ENCODE measurements around the gene PYCR2.

PYCR2 gene

DNA sequence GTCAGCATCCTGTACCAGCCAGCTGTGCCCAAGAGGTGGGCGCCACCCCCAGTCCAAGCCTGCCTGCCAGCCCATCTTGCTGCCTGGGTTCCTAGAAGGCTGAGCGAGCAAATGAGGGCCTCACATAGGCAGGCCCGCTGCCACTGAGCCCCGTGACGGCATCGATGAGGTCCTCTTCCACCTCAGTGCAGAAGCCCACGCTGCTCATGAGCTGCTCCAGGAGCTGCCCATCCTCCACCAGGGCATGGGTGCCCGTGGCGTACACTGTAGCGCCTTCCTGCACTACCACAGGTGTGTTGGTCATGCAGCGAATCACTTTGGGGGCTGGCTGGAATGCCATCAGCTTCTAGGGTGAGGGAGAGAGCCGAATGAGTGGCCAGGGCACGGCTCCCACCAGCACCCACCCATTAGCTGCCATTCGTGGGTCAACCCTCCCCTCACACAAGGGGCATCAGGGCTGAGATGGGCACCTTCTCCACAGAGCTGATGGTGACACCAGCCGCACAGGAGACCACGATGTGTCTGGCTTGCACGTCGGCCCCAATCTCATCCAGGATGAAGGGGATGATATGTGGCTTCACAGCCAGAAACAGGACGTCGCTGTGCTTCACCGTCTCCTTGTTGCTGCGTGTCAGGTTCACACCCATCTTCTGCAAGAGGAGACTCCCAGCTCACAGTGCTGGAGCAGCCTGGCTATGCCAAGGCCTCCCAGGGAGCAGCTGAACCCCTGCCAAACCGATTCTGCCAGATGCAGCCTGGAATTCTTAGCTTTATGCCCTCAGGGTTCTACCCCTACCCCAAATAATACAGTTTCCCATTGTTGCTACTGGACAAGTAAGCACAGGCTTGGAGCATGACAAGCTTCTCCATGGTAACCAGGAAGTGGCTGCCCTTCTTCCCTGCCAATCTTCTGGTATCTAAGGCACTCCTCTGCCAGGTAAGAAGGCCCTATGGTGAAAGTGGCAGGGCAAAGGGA lies 2.0 kb downstream of the PYCR2 start:
- no peak for DNase-seq
- Mint-ChIP-seq H3K27ac (peak overlapping the region; percentile 97), H3K9me3 (no peaks in the 10 kb centered on the region), H3K4me3 (peak overlapping the region; percentile 96 to 97), H3K4me1 (ENCODE audit: low read depth in 2 of 2) (peaks cover 11 to 21% of the 10 kb centered on the region in 2 donors), H3K36me3 (ENCODE audit: insufficient read depth) (peaks cover 40% of the 10 kb centered on the region), H3K27me3 (no peaks in the 10 kb centered on the region)
- ATAC-seq (replicated peaks): no peak

DNA sequence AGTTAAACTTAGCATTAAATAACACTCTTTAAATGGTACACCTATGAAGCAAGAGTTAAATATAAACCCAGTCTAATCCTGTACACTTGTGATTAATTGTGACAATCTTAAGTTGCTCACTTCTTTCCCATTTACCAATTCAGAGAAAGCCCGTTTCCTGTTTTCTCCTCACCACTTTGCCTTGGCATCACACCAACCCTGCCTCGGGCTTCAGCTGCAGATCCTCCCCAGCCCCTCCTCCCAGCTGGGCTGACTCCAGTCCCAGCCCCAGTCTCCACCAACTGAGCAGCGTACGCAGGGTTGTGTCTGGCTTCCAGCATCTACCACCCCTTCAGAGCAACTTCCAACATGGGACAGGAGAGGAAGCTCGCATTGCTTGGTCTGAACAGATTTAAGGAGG lies 4.1 kb downstream of the PYCR2 start:
- Mint-ChIP-seq H3K27ac (peak overlapping the region; percentile 17 to 65), H3K36me3 (ENCODE audit: insufficient read depth) (peaks cover 43% of the 10 kb centered on the region), H3K9me3 (no peaks in the 10 kb centered on the region), H3K27me3 (no peaks in the 10 kb centered on the region), H3K4me3 (no peak overlapping the region), H3K4me1 (ENCODE audit: low read depth in 2 of 2) (peaks cover 16 to 21% of the 10 kb centered on the region in 2 donors)
- ATAC-seq (replicated peaks) (no peak), DNase-seq (no peak)

DNA sequence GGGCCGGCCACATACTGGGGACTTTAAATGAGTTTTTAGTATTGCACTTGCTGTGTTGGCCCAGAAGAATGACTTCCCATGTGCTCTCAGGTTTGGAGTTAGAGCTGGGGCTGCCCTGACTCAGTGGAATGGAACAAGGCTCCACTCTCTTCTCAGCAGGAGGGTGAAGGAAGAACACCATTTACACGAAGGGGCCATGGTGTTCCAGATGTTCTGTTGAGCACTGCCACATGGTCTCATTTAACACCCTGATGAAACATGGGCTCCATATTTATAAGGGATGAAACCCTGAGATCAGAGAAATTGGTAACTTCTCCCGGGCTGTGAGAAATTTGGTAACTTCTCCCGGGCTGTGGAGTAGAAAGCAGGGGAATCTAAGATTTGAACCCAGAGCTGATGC lies 5.8 kb downstream of the PYCR2 start:
- no peaks in the 10 kb centered on the region for H3K9me3 Mint-ChIP-seq
- peaks cover 32% of the 10 kb centered on the region for H3K36me3 Mint-ChIP-seq (ENCODE audit: insufficient read depth)
- H3K4me3 Mint-ChIP-seq: no peak overlapping the region
- H3K27ac Mint-ChIP-seq: no peak overlapping the region
- peaks cover 14 to 17% of the 10 kb centered on the region in 2 donors for H3K4me1 Mint-ChIP-seq (ENCODE audit: low read depth in 2 of 2)
- no peaks in the 10 kb centered on the region for H3K27me3 Mint-ChIP-seq
- DNase-seq (no peak), ATAC-seq (replicated peaks) (no peak)

DNA sequence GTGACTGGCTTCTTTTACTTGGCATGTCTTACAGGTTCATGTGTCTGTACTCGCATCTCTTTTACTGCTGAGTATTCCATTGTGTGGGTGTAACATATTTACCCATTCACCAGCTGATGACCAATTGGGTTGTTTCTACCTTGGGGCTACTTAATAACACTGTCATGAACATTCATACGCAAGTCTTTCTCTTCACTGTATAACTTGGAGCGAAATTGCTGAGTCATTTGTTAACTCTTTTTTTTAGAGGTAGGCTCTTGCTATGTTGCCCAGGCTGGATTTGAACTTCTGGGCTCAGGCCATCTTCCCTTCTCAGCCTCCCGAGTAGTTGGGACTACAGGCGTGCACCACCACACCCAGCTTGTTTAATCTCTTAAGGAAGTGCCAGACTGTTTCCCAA lies 6.5 kb downstream of the PYCR2 start:
- Mint-ChIP-seq H3K9me3 (no peaks in the 10 kb centered on the region), H3K36me3 (ENCODE audit: insufficient read depth) (peaks cover 32% of the 10 kb centered on the region), H3K27me3 (no peaks in the 10 kb centered on the region), H3K27ac (peak overlapping the region in 1 of 2 donors; percentile 33), H3K4me1 (ENCODE audit: low read depth in 2 of 2) (peaks cover 9 to 12% of the 10 kb centered on the region in 2 donors), H3K4me3 (no peak overlapping the region)
- DNase-seq (no peak), ATAC-seq (replicated peaks) (no peak)

DNA sequence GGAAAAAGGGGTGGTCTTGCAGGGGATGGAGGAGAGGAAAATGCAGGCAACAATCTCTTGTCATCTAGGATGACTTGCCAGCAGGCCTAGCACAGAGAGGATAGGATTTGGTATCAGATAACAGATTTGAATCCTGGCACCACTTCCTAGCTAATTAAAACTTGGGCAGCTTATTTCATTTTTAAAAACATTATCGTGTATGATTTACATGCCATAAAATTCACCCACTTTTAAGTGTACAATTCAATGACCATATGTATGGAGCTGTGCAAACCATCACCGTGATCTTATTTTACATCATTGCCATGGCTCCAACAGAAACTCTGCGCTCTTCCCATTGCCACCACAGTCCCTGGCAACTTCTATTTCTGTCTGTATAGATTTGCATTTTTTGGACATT lies 6.9 kb downstream of the PYCR2 start:
- Mint-ChIP-seq H3K27ac (peak overlapping the region in 1 of 2 donors; percentile 33), H3K4me3 (no peak overlapping the region), H3K9me3 (no peaks in the 10 kb centered on the region), H3K27me3 (no peaks in the 10 kb centered on the region), H3K36me3 (ENCODE audit: insufficient read depth) (peaks cover 32% of the 10 kb centered on the region), H3K4me1 (ENCODE audit: low read depth in 2 of 2) (peaks cover 9% of the 10 kb centered on the region in 2 donors)
- no peak for DNase-seq
- no peak for ATAC-seq (replicated peaks)

DNA sequence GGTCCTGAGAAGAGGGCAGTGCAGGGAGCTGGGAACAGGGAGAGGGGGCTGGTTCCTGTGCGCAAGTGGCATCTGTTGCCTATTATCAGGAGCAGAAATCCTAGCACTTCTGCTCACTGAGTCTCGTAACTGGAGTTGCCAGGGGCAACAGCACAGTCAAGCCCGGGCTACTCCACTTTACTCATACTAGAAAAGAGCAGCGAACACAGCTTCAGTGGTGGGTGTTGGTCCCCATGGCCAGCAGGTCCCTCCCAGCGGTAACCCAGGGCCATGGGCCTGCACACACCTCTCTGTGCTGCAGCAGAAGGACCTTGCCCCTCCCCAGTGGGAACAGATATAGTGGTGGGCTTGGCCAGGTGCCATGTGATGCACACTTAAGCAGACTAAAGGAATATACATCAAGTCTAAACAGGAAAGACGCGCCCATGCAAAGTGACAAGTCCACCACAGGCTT lies 8.5 kb downstream of the PYCR2 start:
- Mint-ChIP-seq H3K27ac (no peak overlapping the region), H3K4me3 (no peak overlapping the region)

DNA sequence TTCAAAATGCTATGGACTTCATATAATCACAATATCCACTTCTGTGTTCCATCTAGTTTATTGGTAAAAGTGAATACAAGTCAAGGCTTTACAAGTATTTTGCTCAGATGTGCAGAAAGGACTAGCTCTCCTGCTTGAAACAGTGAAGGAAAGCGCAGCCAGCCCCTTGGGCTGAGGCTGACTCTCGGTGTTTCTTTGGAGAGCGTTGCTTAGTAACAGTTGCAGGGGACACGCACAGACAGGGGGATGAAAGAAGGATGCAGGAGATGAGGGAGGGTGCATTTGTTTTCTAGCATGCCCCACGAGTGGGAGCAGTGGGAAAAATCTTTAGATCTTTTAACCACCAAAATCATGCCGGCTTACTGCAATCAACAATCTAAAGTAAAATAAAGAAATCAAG lies 9.1 kb downstream of the PYCR2 start:
- Mint-ChIP-seq H3K27me3 (no peaks in the 10 kb centered on the region), H3K9me3 (no peaks in the 10 kb centered on the region), H3K36me3 (ENCODE audit: insufficient read depth) (peaks cover 27% of the 10 kb centered on the region), H3K27ac (peak overlapping the region in 1 of 2 donors; percentile 13), H3K4me1 (ENCODE audit: low read depth in 2 of 2) (peaks cover 11 to 17% of the 10 kb centered on the region in 2 donors), H3K4me3 (no peak overlapping the region)
- ATAC-seq (replicated peaks) (no peak), DNase-seq (no peak)

More for the DNA sequence above, 8.5 kb downstream of the PYCR2 start:
- Mint-ChIP-seq H3K4me1 (ENCODE audit: low read depth in 2 of 2) (peaks cover 9 to 13% of the 10 kb centered on the region in 2 donors), H3K36me3 (ENCODE audit: insufficient read depth) (peaks cover 29% of the 10 kb centered on the region), H3K9me3 (no peaks in the 10 kb centered on the region), H3K27me3 (no peaks in the 10 kb centered on the region)
- no peak for DNase-seq
- no peak for ATAC-seq (replicated peaks)

DNA sequence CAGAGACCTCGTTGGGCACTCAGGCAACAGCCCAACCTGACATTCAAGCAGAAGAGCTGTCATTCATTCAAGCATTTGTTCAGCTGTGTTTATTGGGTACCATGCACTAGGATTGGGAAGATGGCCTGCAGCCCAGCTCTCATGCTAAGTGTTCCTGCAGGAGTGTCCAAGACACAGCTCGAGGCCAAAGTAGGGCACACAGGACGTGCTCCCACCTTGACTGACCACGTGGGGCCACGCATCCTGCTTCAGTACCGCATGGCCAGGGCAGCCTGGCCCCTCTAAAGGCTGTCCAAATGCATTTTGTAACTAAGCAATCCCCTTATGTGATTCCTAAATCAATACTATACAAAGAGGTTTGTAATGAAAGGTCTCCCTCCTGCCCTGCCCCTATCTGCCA lies 9.7 kb downstream of the PYCR2 start:
- Mint-ChIP-seq H3K27ac (no peak overlapping the region), H3K36me3 (ENCODE audit: insufficient read depth) (peaks cover 22% of the 10 kb centered on the region), H3K4me3 (no peak overlapping the region)

DNA sequence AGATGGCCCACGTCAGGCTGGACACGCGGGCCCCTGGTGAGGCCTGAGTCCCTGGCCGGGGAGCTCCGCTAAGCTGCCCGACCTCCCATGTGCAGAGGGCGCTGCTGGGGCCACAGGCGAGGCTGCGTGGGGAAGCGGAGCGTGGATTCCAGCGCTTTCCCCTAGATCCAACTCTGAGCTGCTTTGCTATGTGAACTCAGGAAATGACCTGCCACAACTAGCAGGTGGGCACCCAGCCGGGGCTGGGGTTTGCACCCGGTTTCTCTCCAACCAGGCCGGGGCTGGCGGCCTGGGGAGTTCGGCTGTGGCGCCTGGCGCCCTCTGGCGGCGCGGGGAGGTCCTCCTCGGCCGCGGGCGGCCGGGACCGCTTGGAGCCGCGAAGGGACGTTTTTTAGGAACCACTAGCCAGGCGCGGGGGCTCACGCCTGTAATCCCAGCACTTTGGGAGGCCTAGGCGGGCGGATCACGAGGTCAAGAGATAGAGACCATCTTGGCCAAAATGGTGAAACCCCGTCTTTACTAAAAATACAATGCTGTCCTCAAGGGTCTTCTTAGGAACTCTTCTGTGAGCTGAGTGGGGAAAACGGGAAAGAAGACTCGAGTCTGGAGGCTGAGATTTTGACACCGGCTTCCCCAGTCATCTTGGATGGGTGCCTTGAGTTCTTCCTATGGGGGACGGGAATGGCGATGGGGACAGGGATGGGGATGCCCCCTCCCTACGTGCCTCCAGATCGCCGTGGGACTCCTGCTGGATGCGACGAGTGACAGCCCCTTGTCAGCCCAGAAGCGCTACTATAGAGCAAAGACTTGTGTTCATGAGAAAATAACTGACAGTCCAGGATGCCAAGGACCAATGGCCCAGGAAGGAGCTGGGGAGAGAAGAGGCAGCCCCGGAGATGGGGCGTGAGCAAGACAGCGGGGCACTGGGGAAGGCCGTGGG lies 12.6 kb downstream of the PYCR2 start:
- Mint-ChIP-seq H3K9me3 (no peaks in the 10 kb centered on the region), H3K27me3 (no peaks in the 10 kb centered on the region), H3K4me1 (ENCODE audit: low read depth in 2 of 2) (peaks cover 8 to 22% of the 10 kb centered on the region in 2 donors), H3K4me3 (peak overlapping the region in 1 of 2 donors; percentile 4), H3K36me3 (ENCODE audit: insufficient read depth) (peaks cover 4% of the 10 kb centered on the region), H3K27ac (no peak overlapping the region)
- ATAC-seq (replicated peaks): peak; percentile 98
- DNase-seq: peak; percentile 72 to 77 (median 76)

More for the DNA sequence above, 9.7 kb downstream of the PYCR2 start:
- DNase-seq: no peak
- Mint-ChIP-seq H3K4me1 (ENCODE audit: low read depth in 2 of 2) (peaks cover 8 to 22% of the 10 kb centered on the region in 2 donors), H3K9me3 (no peaks in the 10 kb centered on the region), H3K27me3 (no peaks in the 10 kb centered on the region)
- ATAC-seq (replicated peaks): no peak

DNA sequence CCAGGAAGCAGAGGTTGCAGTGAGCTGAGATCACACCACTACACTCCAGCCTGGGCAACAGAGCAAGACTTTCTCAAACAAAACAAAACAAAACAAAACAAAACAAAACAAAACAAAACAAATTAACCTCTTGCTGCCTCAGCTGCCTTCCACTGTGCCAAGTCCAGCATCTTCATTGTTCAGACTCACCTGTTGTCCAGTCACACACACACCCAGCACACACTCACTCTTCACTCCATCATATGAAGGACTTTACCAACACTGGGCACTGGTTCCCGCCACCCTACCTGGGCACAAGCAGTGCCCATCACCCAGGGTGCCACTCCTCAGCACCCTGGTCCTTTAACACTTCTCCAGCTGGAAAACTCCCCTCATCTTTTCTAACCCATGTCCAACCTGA lies 14.6 kb downstream of the PYCR2 start:
- Mint-ChIP-seq H3K36me3 (ENCODE audit: insufficient read depth) (no peaks in the 10 kb centered on the region), H3K9me3 (no peaks in the 10 kb centered on the region), H3K27ac (peak overlapping the region in 1 of 2 donors; percentile 10), H3K27me3 (no peaks in the 10 kb centered on the region), H3K4me1 (ENCODE audit: low read depth in 2 of 2) (peaks cover 13 to 16% of the 10 kb centered on the region in 2 donors), H3K4me3 (no peak overlapping the region)
- no peak for ATAC-seq (replicated peaks)
- DNase-seq: no peak

DNA sequence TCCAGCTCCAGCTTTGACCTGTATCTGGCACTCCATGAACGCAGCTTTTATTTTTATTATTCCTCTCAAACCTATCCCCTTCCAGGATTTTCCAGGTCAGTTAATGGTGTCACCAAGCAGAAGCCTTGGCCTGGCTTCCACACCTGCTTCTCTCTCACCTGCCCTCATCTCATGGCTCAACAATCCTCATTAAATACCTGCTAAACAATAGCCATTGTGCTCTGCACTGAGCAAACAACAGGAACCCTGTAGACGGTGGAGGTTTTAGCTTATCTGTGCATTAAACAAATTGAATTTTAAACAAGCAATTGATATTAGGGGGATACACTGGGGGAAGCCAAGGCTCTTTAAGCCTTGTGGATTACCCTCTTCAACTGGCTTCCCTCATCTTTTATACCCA lies 15.3 kb downstream of the PYCR2 start:
- Mint-ChIP-seq H3K36me3 (ENCODE audit: insufficient read depth) (no peaks in the 10 kb centered on the region), H3K27ac (peak overlapping the region; percentile 30 to 39), H3K4me3 (no peak overlapping the region)

DNA sequence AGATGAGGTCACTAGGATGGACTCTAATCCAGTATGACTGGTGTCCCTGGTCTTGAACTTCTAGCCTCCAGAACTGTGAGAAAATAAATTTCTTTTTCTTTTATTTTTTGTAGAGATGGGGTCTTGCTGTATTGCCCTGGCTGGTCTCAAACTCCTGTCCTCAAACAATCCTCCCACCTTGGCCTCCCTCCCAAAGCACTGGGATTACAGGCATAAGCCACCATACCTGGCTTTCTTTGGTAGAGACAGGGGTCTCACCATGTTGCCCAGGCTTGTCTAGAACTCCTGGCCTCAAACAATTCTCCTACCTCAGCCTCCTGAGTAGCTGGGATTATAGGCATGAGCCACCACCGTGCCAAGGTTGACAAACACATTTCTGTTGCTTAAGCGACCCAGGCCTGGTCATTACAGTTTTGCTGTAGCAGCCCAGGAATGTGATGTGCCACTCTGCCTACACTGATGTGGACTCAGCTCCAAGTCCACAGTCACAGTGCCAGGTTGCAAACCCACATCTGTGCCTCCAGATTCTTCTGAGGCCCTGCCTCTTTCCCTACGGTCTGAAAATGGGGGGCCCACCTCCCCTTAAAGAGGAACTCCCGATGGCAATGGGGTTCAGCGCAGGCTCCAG lies 15.9 kb downstream of the PYCR2 start:
- ATAC-seq (replicated peaks) (no peak), DNase-seq (no peak)
- Mint-ChIP-seq H3K4me1 (ENCODE audit: low read depth in 2 of 2) (peaks cover 13 to 16% of the 10 kb centered on the region in 2 donors), H3K4me3 (no peak overlapping the region), H3K9me3 (no peaks in the 10 kb centered on the region), H3K27me3 (no peaks in the 10 kb centered on the region), H3K27ac (peak overlapping the region in 1 of 2 donors; percentile 41), H3K36me3 (ENCODE audit: insufficient read depth) (no peaks in the 10 kb centered on the region)

More for the DNA sequence above, 15.3 kb downstream of the PYCR2 start:
- H3K27me3 Mint-ChIP-seq: no peaks in the 10 kb centered on the region
- DNase-seq (no peak), ATAC-seq (replicated peaks) (no peak)
- H3K9me3 Mint-ChIP-seq: no peaks in the 10 kb centered on the region
- peaks cover 13 to 16% of the 10 kb centered on the region in 2 donors for H3K4me1 Mint-ChIP-seq (ENCODE audit: low read depth in 2 of 2)

DNA sequence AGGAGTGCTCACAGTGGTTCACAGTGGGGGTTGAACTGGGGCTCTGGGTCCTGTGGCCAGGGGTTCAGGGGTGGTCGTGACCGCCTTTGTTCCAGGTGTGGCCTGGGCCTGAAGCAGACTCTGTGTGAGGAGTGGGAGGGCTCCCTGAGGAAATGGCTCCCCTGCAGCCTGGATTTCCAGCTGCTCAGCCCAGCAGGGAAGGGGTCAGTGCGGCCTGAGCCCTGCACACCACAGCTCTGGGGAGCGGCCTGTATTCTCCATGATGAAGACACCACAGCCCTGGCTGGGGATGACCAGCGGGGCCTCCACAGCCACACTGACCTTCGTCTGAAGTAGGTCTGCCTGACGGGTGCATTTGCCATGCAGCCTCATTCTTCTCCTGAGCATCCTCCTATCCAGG lies 16.7 kb downstream of the PYCR2 start:
- no peaks in the 10 kb centered on the region for H3K9me3 Mint-ChIP-seq
- peaks cover 13 to 16% of the 10 kb centered on the region in 2 donors for H3K4me1 Mint-ChIP-seq (ENCODE audit: low read depth in 2 of 2)
- DNase-seq (no peak), ATAC-seq (replicated peaks) (no peak)
- H3K36me3 Mint-ChIP-seq (ENCODE audit: insufficient read depth): peaks cover 3% of the 10 kb centered on the region
- H3K27me3 Mint-ChIP-seq: no peaks in the 10 kb centered on the region
- peak overlapping the region in 1 of 2 donors; percentile 41 for H3K27ac Mint-ChIP-seq
- H3K4me3 Mint-ChIP-seq: no peak overlapping the region
